ENCODE data around the gene BACH2.
"Not testable (repeated sequence)": the region's sequence is repeated elsewhere in the genome, so short reads cannot be mapped to it uniquely, and the experiment has no call there.

The BACH2 gene

GRCh38 chr6:90087106-90087833, 209.4 kb downstream of the BACH2 start:
- DNase-seq: no peak

GRCh38 chr6:90086517-90086916, 210.1 kb downstream of the BACH2 start:
- no peak for DNase-seq

GRCh38 chr6:90083891-90084290, 212.8 kb downstream of the BACH2 start:
- DNase-seq: no peak

DNA sequence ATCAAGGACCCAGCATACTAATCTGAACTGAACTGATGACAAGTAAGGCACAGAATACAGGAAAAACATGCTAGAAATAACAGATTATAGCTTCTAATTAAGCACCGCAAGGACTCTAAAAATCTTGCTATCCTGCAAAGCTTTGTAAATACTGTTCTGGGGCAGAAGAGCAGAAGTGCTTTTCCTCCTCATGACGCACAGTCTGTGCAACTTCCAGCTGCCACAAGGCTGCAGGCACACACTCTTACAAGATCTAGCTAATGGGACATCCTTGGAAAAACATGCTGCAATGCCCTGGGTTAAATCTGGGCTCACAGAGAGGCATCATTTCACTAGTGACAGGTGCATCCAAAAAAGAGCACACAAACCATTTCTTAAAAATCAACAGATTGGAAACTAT, 213.8 kb downstream of the BACH2 start:
- no peak for DNase-seq

- DNase-seq: peak; percentile 62
These were observed 215.7 kb downstream of the BACH2 start for GRCh38 chr6:90080876-90081481.

- DNase-seq: peak; percentile 47
These were observed 216.8 kb downstream of the BACH2 start for GRCh38 chr6:90079560-90080490.

DNA sequence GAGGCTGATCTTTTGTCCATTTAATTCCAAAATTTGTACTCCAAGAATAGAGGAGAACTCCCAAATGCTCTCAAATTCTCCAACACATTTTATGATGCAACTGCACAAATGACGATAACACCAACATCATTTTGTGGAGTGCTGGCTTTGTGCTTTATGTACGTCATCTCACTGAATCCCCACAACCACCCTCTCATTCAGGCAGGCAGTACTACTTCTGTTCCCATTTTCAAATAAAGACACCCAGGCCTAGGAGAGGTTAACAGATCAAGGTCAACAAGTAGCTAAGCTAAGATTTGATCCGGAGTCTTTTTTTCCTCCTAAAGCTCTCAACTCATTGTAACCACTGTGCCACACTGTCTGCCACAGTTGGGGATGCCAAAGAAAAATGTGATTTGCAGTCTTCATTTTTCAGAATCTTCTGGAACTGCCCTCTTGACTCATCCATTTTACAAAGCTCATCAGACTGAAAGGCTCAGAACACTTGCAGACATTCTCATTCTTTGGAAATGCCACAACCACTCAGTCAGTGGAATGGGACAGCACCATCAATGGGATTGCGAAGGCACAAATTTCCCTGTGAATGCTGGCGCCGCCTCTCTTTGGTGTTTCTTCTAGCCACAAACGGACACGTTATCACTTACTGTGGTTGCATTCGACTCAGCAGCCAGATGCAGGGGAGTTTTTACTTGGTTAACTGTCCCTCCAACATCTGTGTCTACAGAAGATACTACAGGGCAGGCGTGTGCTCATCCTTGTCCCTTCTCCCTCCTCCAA, 217.9 kb downstream of the BACH2 start:
- DNase-seq: no peak

- no peak for DNase-seq
These were observed 219.9 kb downstream of the BACH2 start for GRCh38 chr6:90076511-90077415.

DNA sequence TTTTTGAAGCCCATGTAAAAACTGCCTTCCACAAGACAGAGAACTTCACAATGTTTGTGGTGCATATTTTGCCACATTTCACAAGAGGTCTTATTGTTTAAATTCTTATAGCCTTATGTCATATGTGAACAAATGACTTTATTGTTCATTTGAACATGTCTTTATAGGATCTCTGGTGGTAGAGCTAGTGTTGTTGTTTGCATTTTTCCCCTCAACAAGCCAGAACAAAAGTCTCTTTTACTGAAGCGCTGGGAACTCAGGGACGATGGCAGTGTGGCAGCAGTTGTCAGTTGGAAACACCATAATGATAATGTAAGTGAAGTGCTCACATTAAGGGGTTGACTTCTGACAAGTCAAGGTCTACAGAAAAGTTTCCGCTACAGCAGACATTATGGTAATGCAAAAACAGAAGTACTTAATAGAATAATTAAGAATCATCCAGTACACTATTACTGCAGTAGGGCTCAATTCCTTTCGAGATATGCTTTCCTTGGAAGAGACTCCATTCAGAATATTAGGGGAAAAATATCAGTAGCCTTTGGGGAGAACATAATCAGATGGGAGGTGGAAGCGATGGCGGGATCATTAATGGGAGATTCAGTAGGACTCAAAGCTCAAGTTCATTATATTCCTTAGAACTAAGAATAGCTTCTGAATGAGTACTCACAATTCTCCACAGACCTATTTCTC, 222.3 kb downstream of the BACH2 start:
- DNase-seq: no peak

DNA sequence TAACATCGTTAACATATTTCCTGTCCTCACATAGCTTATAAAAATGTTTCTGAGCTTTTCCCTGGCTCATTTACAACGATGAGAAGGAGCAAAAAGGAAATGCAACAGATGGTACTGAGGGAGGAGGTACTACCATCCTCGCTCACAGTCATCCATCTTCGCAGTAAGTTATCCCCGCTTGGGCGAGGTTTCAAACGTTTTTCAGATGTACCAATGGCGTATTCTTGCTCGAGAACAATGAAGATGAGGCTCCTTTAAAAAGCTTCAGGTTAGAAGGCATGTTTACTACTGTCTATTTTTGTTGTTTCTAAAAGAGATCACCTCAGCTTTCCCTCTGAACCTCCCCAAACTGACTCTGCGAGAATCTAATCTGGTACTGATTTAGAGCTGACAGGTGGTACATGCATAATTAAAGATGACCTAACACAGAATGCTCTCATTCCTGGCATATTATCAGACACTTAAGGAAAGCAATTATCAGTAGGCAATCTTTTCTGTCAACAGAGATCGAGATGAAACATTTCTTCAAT, 223.6 kb downstream of the BACH2 start:
- no peak for DNase-seq

- no peak for DNase-seq
These were observed 224.1 kb downstream of the BACH2 start for GRCh38 chr6:90072501-90072900.

DNA sequence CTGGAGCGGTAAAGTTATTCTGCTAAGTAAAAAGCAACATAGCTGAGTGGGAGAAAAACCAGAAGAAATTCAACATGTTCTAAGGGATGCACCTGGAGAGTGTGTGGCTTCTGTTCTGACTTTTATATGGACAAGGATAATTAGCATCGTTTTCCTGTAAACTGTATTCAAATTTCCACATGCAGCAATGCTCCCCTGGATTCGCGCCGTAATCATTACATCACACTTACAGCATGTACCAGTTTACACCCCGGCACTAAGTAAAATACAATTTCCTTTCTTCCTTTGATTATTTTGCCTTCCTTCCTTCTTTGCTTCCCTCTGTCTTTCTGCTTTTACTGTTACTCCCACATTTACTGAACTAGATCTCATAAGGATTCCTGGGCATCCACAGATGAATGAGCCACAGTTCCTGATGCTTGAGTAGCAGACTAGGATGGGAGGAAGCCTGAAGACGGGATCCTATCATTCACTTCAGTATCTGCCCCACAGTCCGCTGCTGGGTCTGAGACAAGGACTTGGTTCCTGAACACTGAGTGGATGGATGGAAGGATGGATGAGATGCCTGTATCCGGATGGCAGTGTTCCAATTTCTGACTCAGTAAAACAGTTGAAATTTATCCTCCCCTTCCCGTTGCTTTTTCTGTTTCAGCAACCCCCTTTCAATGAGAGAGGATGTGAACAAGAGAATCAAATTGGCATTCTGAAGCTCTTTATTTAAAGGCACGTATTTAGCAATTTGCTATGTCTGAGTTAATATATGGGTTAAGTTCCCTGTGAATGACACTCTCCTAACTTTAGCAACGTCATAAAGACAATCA, 227.7 kb downstream of the BACH2 start:
- DNase-seq: no peak

GRCh38 chr6:90068264-90068663, 228.4 kb downstream of the BACH2 start:
- DNase-seq: no peak

DNA sequence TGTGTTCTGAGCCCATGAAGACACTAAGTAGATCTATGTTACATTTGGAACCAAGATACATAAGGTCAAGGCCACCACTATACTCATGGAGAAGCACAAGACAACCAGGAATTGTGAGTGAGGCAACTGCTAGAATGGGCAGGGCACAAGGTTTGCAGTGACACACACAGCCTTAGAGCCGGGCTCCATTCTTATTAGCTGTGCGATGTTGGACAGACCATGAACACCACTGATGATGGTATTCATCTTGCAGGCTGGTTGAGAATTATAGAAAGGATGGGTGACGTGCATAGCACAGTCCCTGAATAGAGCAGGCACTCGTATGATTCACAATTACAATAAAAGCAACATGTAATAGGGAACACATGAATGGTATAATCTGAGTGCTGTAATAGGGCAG, 229.9 kb downstream of the BACH2 start:
- DNase-seq: no peak

- DNase-seq: no peak
These were observed 231.5 kb downstream of the BACH2 start for GRCh38 chr6:90065173-90065572.

DNA sequence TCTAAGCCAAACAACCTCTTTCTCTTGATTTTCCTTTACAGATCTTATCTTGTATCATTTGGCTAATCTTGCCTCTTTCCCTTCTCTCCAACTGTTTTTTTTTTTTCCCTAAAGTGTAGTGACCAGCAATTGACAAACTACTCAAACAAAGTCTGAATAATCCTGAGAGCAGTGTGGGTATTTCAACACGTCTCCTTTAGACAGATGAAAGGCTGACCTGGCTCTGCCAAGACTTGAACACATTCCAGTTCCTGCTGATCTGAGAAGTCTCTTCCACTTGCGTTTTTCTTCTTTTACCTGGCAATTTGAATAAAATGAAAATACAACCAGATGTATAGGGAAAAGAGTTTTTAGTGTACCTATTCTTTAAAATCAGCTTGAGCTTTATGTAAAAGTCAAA, 234.0 kb downstream of the BACH2 start:
- DNase-seq: no peak

DNA sequence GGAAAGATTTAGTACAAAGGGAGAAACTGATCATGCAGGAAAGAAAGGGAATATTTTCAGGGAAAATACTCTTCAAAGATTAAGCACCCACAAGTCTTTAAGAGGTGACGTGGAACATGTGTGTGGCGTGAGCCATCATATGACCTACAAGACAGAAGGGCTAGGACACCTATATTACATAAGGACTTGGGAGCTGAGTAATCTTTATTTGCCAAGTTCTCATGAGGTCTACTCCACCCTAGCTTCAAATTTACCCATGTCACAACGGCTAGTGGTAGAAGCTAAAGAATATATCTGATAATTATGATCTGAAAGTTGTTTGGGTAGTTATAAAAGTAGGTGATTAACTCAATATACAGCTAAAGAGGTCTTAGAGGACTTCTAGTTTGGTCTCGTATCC, 234.6 kb downstream of the BACH2 start:
- DNase-seq: no peak

DNA sequence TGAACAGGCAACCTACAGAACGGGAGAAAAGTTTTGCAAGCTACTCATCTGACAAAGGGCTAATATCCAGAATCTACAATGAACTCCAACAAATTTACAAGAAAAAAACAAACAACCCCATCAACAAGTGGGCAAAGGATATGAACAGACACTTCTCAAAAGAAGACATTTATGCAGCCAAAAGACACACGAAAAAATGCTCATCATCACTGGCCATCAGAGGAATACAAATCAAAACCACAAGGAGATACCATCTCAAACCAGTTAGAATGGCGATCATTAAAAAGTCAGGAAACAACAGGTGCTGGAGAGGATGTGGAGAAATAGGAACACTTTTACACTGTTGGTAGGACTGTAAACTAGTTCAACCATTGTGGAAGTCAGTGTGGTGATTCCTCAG, 237.5 kb downstream of the BACH2 start:
- not testable (repeated sequence) for DNase-seq

- not testable (repeated sequence) for DNase-seq
These were observed 240.7 kb downstream of the BACH2 start for GRCh38 chr6:90055924-90056323.

- not testable (repeated sequence) for DNase-seq
These were observed 242.4 kb downstream of the BACH2 start for GRCh38 chr6:90054193-90054592.

All from activated T-cell treated with anti-CD3 and anti-CD28 coated beads for 4 hours (primary cell).